ENCODE measurements around the gene PWWP2B.

Gene PWWP2B

GRCh38 chr10:132465889-132466519, 69.0 kb downstream of the PWWP2B start:
- H3K27ac ChIP-seq (ENCODE audit: low read depth, low read length), result peak overlapping the region; percentile 89

GRCh38 chr10:132466520-132467463, 69.8 kb downstream of the PWWP2B start:
- H3K27ac ChIP-seq (ENCODE audit: low read depth, low read length), result peak overlapping the region; percentile 49
- H3K27me3 ChIP-seq (ENCODE audit: control insufficient read depth in 1 of 2, insufficient read depth in 2 of 2, low read length in 2 of 2), result no peaks in the 10 kb centered on the region
- no peak overlapping the region for H3K9ac ChIP-seq (ENCODE audit: low read length)
- H3K9me3 ChIP-seq (ENCODE audit: low read length), result no peaks in the 10 kb centered on the region
- H3K4me3 ChIP-seq (ENCODE audit: low read depth in 1 of 2, low read length in 2 of 2), result no peak overlapping the region
- peaks cover 36% of the 10 kb centered on the region for H3K4me1 ChIP-seq (ENCODE audit: insufficient read depth, low read length)
- no peaks in the 10 kb centered on the region for H3K36me3 ChIP-seq (ENCODE audit: insufficient read depth, low read length)

More at GRCh38 chr10:132465889-132466519, 69.0 kb downstream of the PWWP2B start:
- Histone ChIP-seq H3K36me3 (ENCODE audit: insufficient read depth, low read length) (no peaks in the 10 kb centered on the region), H3K27me3 (ENCODE audit: control insufficient read depth in 1 of 2, insufficient read depth in 2 of 2, low read length in 2 of 2) (no peaks in the 10 kb centered on the region), H3K4me1 (ENCODE audit: insufficient read depth, low read length) (peaks cover 38% of the 10 kb centered on the region), H3K9ac (ENCODE audit: low read length) (no peak overlapping the region), H3K4me3 (ENCODE audit: low read depth in 1 of 2, low read length in 2 of 2) (no peak overlapping the region), H3K9me3 (ENCODE audit: low read length) (no peaks in the 10 kb centered on the region)
